GM12878 (cell line): ENCODE data around the gene RAD17. TPM values are rescaled to one million over a fixed set of nuclear protein-coding genes. Genes with fewer than 3 reads are reported as not detected.

ENCODE experiments used
- ATAC-seq: fragments of 200-7000 bp; cut with Tn5 transposase; 3 replicates; pipeline ENCODE4 v1.9.1; 2020; ENCODE audit warnings: mild to moderate bottlenecking, moderate library complexity
- BruUV-seq: library from RNA; stranded (reverse); fragments of 400-500 nt; replicated peaks from 2 replicates; lab custom pipeline; 2021; lab: Mats Ljungman, UMichigan
- CTCF ChIA-PET: fragments of 300-600 bp; sonication (Branson Sonifier 250); formaldehyde crosslinking; extraction: SDS; loops from one replicate; lab custom pipeline; 2021; ENCODE audit warnings: inconsistent platforms; lab: Yijun Ruan, JAX
- POLR2A ChIA-PET: fragments of 350-600 bp; formaldehyde crosslinking; extraction: SDS; loops from one replicate; lab custom pipeline; 2021; ENCODE audit warnings: inconsistent platforms; lab: Charles Lee
- RAD21 ChIA-PET: fragments of 300-600 bp; sonication (Branson Sonifier 250); formaldehyde crosslinking; loops from one replicate; lab custom pipeline; 2023; ENCODE audit warnings: antibody characterized with exemption; ENCODE audit not compliant: unreplicated experiment; lab: Charles Lee
- SMC1A ChIA-PET: fragments of 300-600 bp; sonication (Branson Sonifier 250); formaldehyde crosslinking; loops from one replicate; lab custom pipeline; 2023; ENCODE audit not compliant: unreplicated experiment, uncharacterized antibody; lab: Charles Lee
- DNase-seq: peaks from one replicate; pipeline ENCODE4 v3.0.0-alpha.2; 2011; ENCODE audit warnings: low read depth, low spot score
- FAIRE-seq: peaks from 3 replicates; lab custom pipeline; 2011; peaks lifted over from hg19 to GRCh38; lab: Jason Lieb, UNC
- H2AFZ ChIP-seq: 2 replicates; pipeline ENCODE4 v1.6.0; 2011; ENCODE audit warnings: low read depth, low read length, control low read depth; ENCODE audit not compliant: control insufficient read depth
- H3K27ac ChIP-seq: 2 replicates; pipeline ENCODE4 v1.5.1; 2011; ENCODE audit warnings: control low read depth; ENCODE audit not compliant: control insufficient read depth, insufficient read depth
- H3K27me3 ChIP-seq, 2 experiments: replicated peaks in 1 of 2; 2 replicates each; pipeline versions ENCODE4 v1.6.0 to v1.6.1; 2011; ENCODE audit warnings: low read length in 1 of 2; ENCODE audit not compliant: control insufficient read depth in 2 of 2, insufficient read depth in 2 of 2
- H3K36me3 ChIP-seq, 2 experiments: 2 replicates each; pipeline ENCODE4 v1.5.1; 2011; ENCODE audit warnings: low read length in 1 of 2; ENCODE audit not compliant: control insufficient read depth in 2 of 2, insufficient read depth in 2 of 2
- H3K4me1 ChIP-seq: 2 replicates; pipeline ENCODE4 v1.6.1; 2011; ENCODE audit warnings: mild to moderate bottlenecking, low read length, moderate library complexity, mixed read lengths; ENCODE audit not compliant: control insufficient read depth, insufficient read depth
- H3K4me2 ChIP-seq: 2 replicates; pipeline ENCODE4 v1.6.0; 2011; ENCODE audit warnings: control low read depth; ENCODE audit not compliant: control insufficient read depth, insufficient read depth
- H3K4me3 ChIP-seq: fragments of 200-600 bp; sonication (generic); 2 replicates; pipeline ENCODE4 v1.5.1; 2016
- H3K79me2 ChIP-seq: 2 replicates; pipeline ENCODE4 v1.6.0; 2011; ENCODE audit warnings: low read length; ENCODE audit not compliant: control insufficient read depth, insufficient read depth
- H3K9ac ChIP-seq: 2 replicates; pipeline ENCODE4 v1.8.0; 2011; ENCODE audit warnings: low read length, control low read depth, mixed read lengths; ENCODE audit not compliant: control insufficient read depth, insufficient read depth
- H3K9me3 ChIP-seq: replicated peaks from 3 replicates; pipeline ENCODE4 v1.5.1; 2011; ENCODE audit warnings: mild to moderate bottlenecking, low read length; ENCODE audit not compliant: control insufficient read depth, insufficient read depth
- H4K20me1 ChIP-seq: 2 replicates; pipeline ENCODE4 v1.6.0; 2011; ENCODE audit not compliant: control insufficient read depth, insufficient read depth
- ASH2L ChIP-seq: fragments of 300-600, 200-600 bp; sonication (generic); IDR thresholded peaks from 2 replicates; pipeline ENCODE4 v1.6.1; 2017; ENCODE audit warnings: low read depth, mild to moderate bottlenecking, borderline replicate concordance
- BRCA1 ChIP-seq: IDR thresholded peaks from 2 replicates; pipeline ENCODE4 v1.6.1; 2011; ENCODE audit warnings: low read depth, low read length, improper control_type of control experiment
- EED ChIP-seq: sonication (generic); IDR thresholded peaks from 2 replicates; pipeline ENCODE4 v1.6.1; 2016; ENCODE audit warnings: antibody characterized with exemption, low read depth
- IKZF1 ChIP-seq: fragments of 450-650 bp; conservative IDR thresholded peaks from 2 replicates; pipeline ENCODE4 v1.6.1; 2017; ENCODE audit warnings: antibody characterized with exemption, mild to moderate bottlenecking
- IRF4 ChIP-seq: IDR thresholded peaks from 2 replicates; pipeline ENCODE4 v1.6.1; 2011; ENCODE audit warnings: low read depth, low read length
- KLF5 ChIP-seq: fragments of 450-650 bp; IDR thresholded peaks from 2 replicates; pipeline ENCODE4 v1.6.1; 2014; ENCODE audit warnings: mild to moderate bottlenecking; ENCODE audit not compliant: partially characterized antibody
- STAT3 ChIP-seq: IDR thresholded peaks from 2 replicates; pipeline ENCODE4 v1.6.1; 2011; ENCODE audit warnings: low read depth, low read length, improper control_type of control experiment
- WGBS: methylation state at CpG from one replicate; pipeline ENCODE4 v1.1.6; 2016; ENCODE audit warnings: low lambda C conversion rate; ENCODE audit not compliant: insufficient replicate concordance, insufficient coverage; ENCODE audit errors: missing lambda C conversion rate; 5-methylcytosine and 5-hydroxymethylcytosine counted together
- in situ Hi-C: fragments of 300-500 bp; cut with MboI; formaldehyde crosslinking; loops from 9 replicates; pipeline ENCODE4 v1.14.3; 2018; ENCODE audit warnings: mixed read lengths
- intact Hi-C: fragments of 100-400 bp; cut with micrococcal nuclease; formaldehyde crosslinking; loops from one replicate; pipeline ENCODE4 v1.14.2; 2022; ENCODE audit not compliant: unreplicated experiment
- polyA plus RNA-seq, 11 experiments: library from polyadenylated mRNA; depleted of rRNA in 4 of 11; unstranded in 6 of 11; stranded (reverse) in 5 of 11; fragments of >200 nt; fragmentation: Nextera tagmentation in 4 of 11; fragmentation: Illumina TruSeq in 1 of 11; extraction: Ambion mirVana in 4 of 11; extraction: Trizol in 1 of 11; gene quantifications; 1 replicate in 1 of 11; 2 replicates in 10 of 11; pipeline versions ENCODE4 v1.2.1 to v1.2.3, GENCODE V29; 2011 to 2016; ENCODE audit warnings: inconsistent platforms in 2 of 11, missing spikeins in 2 of 11, low read depth in 1 of 11
- total RNA-seq, 4 experiments: library from RNA; depleted of rRNA in 3 of 4; stranded (reverse); fragments of >200 nt in 3 of 4; fragmentation: Illumina TruSeq in 1 of 4; extraction: Trizol in 1 of 4; gene quantifications; 2 replicates each; pipeline versions ENCODE4 v1.2.1 to v1.2.3, GENCODE V29; 2013 to 2021
- TF ChIP-seq, protein P1 (sequence below): fragments of 450-650 bp; IDR thresholded peaks from 2 replicates; pipeline ENCODE4 v1.6.1; 2017; ENCODE audit warnings: antibody characterized with exemption, mild to moderate bottlenecking, moderate library complexity
- TF ChIP-seq, protein P2 (sequence below): fragments of 450-650 bp; IDR thresholded peaks from 2 replicates; pipeline ENCODE4 v1.6.1; 2017; ENCODE audit warnings: mild to moderate bottlenecking, low read depth, inconsistent platforms; ENCODE audit not compliant: poor library complexity, severe bottlenecking
- TF ChIP-seq, protein P3 (sequence below): fragments of 450-650 bp; conservative IDR thresholded peaks from 2 replicates; pipeline ENCODE4 v1.6.1; 2017; ENCODE audit warnings: mild to moderate bottlenecking, moderate library complexity
- TF ChIP-seq, protein P4 (sequence below): fragments of 450-650 bp; IDR thresholded peaks from 2 replicates; pipeline ENCODE4 v1.6.1; 2018; ENCODE audit warnings: borderline replicate concordance, mild to moderate bottlenecking; ENCODE audit not compliant: partially characterized antibody

RAD17 gene
- total and polyA plus RNA-seq, 10 of the 15 experiments (the other 5 are each of a cell fraction or from before 2014, with no cell fraction given): 23.9 to 55.4 (median 44.5) TPM

DNA sequence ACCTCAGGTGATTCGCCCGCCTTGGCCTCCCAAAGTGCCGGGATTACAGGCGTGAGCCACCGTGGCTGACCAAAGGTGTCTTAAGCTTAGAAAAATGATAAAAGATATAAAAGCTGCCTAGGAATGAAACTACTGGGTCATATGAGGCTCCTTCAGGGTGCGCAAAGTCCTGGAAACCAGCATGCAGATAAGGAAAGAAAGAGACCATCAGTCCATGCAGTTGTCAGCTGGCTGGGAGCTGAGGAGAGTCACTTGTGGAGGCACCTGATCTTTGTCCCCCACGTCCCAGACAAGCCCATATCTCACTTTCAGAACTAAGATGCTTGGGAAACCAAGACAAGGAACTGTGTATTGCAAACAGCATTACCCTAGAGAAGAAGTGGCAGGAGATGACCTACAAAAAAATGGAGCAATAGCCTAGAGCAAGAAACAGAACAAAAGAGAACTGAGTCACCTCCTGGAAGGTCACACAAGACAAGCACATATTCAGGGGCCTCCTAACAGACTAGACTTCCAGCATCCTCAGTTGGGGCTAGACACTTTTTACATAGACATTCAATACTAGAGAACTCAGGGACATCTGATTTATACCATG, 34.2 kb upstream of the RAD17 start:
- H3K9ac ChIP-seq: no peak overlapping the region
- H3K4me3 ChIP-seq: no peak overlapping the region
- ChIA-PET CTCF (interaction anchor here (1.1 to 2.8 kb wide), 14 partner anchors 7 to 292 kb away, joined by 3 to 14 read pairs (median 5); partner anchors contain the start of gene SLC30A5), RAD21 (interaction anchor here (0.7 to 3.3 kb wide), 5 partner anchors 39 to 242 kb away, joined by 3 to 31 read pairs (median 4); partner anchors contain the start of genes CDK7 and SLC30A5), POLR2A (interaction anchor here (0.6 to 1.4 kb wide), 6 partner anchors 34 to 242 kb away, joined by 3 to 6 read pairs (median 4); partner anchors contain the start of genes AK6, RAD17, SLC30A5 and TAF9), SMC1A (interaction anchor here (0.7 to 2.3 kb wide), 5 partner anchors 37 to 292 kb away, joined by 3 to 10 read pairs (median 3); partner anchors contain the start of gene SLC30A5)
- H3K36me3 ChIP-seq: no peaks in the 10 kb centered on the region
- H3K79me2 ChIP-seq: peaks cover 2% of the 10 kb centered on the region
- intact Hi-C loops: loop anchor here (2.0 kb wide), 1 partner anchor 293 kb away; no protein-coding TSS in a partner anchor
- 87% methylated on average over 7 of the region's 7 CpGs for WGBS
- H3K27ac ChIP-seq: no peak overlapping the region
- H3K9me3 ChIP-seq: no peaks in the 10 kb centered on the region
- DNase-seq: no peak
- ATAC-seq: no peak
- H3K27me3 ChIP-seq: no peaks in the 10 kb centered on the region
- no peak overlapping the region for H2AFZ ChIP-seq
- no peaks in the 10 kb centered on the region for H4K20me1 ChIP-seq
- no peak overlapping the region for H3K4me2 ChIP-seq
- no peak for FAIRE-seq
- in situ Hi-C loops: no loop called here
- no TSS peak for BruUV-seq
- peaks cover 3% of the 10 kb centered on the region; the same call in 1 of the 2 replicates for H3K4me1 ChIP-seq
- TF ChIP-seq, protein P1, sequence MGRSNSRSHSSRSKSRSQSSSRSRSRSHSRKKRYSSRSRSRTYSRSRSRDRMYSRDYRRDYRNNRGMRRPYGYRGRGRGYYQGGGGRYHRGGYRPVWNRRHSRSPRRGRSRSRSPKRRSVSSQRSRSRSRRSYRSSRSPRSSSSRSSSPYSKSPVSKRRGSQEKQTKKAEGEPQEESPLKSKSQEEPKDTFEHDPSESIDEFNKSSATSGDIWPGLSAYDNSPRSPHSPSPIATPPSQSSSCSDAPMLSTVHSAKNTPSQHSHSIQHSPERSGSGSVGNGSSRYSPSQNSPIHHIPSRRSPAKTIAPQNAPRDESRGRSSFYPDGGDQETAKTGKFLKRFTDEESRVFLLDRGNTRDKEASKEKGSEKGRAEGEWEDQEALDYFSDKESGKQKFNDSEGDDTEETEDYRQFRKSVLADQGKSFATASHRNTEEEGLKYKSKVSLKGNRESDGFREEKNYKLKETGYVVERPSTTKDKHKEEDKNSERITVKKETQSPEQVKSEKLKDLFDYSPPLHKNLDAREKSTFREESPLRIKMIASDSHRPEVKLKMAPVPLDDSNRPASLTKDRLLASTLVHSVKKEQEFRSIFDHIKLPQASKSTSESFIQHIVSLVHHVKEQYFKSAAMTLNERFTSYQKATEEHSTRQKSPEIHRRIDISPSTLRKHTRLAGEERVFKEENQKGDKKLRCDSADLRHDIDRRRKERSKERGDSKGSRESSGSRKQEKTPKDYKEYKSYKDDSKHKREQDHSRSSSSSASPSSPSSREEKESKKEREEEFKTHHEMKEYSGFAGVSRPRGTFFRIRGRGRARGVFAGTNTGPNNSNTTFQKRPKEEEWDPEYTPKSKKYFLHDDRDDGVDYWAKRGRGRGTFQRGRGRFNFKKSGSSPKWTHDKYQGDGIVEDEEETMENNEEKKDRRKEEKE: no peak
- TF ChIP-seq BRCA1 (no peak), IKZF1 (no peak), EED (no peak), ASH2L (no peak), KLF5 (no peak), IRF4 (no peak), STAT3 (no peak)
- TF ChIP-seq, protein P2, sequence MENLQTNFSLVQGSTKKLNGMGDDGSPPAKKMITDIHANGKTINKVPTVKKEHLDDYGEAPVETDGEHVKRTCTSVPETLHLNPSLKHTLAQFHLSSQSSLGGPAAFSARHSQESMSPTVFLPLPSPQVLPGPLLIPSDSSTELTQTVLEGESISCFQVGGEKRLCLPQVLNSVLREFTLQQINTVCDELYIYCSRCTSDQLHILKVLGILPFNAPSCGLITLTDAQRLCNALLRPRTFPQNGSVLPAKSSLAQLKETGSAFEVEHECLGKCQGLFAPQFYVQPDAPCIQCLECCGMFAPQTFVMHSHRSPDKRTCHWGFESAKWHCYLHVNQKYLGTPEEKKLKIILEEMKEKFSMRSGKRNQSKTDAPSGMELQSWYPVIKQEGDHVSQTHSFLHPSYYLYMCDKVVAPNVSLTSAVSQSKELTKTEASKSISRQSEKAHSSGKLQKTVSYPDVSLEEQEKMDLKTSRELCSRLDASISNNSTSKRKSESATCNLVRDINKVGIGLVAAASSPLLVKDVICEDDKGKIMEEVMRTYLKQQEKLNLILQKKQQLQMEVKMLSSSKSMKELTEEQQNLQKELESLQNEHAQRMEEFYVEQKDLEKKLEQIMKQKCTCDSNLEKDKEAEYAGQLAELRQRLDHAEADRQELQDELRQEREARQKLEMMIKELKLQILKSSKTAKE: no peak
- TF ChIP-seq, protein P3, sequence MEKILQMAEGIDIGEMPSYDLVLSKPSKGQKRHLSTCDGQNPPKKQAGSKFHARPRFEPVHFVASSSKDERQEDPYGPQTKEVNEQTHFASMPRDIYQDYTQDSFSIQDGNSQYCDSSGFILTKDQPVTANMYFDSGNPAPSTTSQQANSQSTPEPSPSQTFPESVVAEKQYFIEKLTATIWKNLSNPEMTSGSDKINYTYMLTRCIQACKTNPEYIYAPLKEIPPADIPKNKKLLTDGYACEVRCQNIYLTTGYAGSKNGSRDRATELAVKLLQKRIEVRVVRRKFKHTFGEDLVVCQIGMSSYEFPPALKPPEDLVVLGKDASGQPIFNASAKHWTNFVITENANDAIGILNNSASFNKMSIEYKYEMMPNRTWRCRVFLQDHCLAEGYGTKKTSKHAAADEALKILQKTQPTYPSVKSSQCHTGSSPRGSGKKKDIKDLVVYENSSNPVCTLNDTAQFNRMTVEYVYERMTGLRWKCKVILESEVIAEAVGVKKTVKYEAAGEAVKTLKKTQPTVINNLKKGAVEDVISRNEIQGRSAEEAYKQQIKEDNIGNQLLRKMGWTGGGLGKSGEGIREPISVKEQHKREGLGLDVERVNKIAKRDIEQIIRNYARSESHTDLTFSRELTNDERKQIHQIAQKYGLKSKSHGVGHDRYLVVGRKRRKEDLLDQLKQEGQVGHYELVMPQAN: no peak
- TF ChIP-seq, protein P4, sequence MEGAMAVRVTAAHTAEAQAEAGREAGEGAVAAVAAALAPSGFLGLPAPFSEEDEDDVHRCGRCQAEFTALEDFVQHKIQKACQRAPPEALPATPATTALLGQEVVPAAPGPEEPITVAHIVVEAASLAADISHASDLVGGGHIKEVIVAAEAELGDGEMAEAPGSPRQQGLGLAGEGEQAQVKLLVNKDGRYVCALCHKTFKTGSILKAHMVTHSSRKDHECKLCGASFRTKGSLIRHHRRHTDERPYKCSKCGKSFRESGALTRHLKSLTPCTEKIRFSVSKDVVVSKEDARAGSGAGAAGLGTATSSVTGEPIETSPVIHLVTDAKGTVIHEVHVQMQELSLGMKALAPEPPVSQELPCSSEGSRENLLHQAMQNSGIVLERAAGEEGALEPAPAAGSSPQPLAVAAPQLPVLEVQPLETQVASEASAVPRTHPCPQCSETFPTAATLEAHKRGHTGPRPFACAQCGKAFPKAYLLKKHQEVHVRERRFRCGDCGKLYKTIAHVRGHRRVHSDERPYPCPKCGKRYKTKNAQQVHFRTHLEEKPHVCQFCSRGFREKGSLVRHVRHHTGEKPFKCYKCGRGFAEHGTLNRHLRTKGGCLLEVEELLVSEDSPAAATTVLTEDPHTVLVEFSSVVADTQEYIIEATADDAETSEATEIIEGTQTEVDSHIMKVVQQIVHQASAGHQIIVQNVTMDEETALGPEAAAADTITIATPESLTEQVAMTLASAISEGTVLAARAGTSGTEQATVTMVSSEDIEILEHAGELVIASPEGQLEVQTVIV: no peak
